SW 1271 (cell line): ENCODE results near the gene CCDC178.

Experiments
- DNase-seq, 2 experiments: peaks; one replicate each; lab custom pipeline; 2025; lab: John Stamatoyannopoulos, UW

CCDC178 gene

GRCh38 chr18:33132657-33133056 is 307.9 kb downstream of the CCDC178 start:
- no peak for DNase-seq

- no peak for DNase-seq
These were observed 311.9 kb downstream of the CCDC178 start for GRCh38 chr18:33128581-33128980.

DNA sequence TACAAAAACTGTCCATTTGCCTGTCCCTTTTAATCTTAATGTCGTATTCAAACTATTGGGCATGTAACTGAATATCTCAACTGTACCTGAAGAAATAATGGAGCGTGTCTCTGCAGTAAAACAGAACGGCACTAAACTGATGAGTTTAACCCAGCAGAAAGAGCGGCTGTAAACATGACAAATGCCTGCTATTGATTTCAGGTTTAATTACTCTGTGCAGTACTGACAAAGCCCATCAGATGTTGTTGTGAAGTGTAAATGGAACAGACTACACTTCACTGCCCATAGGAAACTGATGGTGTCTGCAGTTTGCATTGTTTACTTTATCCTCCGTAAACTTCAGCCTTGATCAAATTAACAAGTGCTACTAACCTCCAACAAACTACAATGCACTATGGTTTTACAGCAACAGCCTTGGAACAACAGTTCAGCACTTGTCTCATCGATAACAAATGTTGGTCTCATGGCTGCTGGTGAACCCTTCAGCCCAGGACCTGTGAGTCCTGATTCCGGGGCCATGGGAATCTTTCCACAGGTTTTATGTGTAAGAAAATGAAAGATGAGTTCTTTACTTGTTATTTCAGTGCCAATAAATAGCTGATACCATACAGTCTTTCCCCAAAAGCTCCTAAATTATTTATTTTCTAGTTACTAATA is 316.5 kb downstream of the CCDC178 start:
- DNase-seq = no peak

GRCh38 chr18:33116376-33116775 is 324.1 kb downstream of the CCDC178 start:
- no peak for DNase-seq

DNA sequence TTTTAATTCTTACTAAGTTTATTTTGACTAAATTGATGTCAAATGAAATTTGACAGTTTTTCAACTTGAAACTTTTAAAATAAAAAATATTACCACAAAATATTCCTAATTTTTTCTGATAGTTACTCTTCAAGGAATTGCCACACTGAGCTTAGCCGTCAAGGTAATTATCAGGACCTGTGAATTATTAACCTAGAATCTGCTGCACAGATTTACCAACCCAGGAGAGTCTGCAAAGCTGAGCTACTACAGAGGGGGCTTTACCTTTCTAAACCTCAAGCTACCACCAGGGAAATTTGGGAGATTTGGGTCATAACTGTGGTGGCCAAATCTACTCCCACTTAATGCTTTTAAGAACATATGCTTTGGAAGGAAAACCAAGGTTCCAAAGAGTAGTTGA is 324.6 kb downstream of the CCDC178 start:
- DNase-seq = no peak

- DNase-seq = no peak
These were observed 325.0 kb downstream of the CCDC178 start for GRCh38 chr18:33115476-33115875.

DNA sequence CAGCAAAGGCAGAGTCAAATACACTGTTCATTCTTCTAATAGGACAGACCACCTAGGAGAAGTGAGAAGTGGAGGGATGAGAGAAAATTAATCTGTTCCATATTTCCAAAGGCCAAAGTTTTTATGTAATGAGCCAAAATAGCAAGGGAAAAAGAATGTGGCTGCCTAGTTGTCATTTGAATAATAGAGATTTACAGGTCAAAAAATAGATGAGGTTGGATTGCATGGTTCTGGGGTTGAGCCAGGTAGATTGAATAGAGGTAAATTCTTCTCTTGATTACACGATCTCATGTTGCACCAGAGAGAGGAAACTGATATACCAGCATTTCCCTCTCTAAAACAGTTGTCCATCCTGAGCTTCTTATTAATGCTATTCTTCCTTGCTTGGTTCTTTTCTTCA is 325.8 kb downstream of the CCDC178 start:
- no peak for DNase-seq

GRCh38 chr18:33113416-33113815 is 327.1 kb downstream of the CCDC178 start:
- DNase-seq = no peak

DNA sequence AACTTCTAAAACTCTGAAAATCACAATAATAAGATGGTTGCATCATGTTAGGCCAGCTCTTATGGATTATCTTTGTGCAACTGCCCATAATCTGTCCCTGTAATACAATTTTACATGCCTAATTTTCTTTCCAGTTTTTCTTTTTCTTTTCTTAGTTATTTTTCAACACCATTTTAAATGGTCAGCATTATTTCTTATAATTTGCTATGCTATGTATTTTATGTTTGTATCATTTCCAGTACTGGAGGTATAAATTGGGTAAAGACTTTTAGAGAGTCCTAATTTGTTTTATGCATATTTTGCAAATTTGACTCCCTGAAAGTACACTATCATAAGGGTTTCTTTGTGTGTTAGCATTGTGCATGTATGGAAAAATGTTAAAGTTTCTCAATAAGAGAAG is 333.0 kb downstream of the CCDC178 start:
- no peak for DNase-seq

DNA sequence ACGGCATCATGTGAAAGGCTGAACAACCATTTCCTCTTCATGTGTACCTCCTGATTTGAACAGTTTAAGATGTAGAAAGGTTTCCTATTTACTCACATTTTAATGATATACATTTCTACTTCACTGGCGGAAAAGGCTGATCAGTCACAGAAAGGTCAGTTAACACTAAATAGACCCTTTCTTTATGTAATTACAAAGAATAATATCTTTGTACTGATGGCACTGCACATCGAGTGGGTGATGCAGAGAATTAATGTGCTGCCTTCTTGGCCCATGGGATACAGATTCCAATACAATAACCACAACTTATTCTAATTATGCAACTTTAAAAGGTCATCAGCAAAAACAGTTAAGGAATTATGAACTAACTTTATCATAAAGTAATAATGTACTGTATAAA is 339.2 kb downstream of the CCDC178 start:
- no peak for DNase-seq

DNA sequence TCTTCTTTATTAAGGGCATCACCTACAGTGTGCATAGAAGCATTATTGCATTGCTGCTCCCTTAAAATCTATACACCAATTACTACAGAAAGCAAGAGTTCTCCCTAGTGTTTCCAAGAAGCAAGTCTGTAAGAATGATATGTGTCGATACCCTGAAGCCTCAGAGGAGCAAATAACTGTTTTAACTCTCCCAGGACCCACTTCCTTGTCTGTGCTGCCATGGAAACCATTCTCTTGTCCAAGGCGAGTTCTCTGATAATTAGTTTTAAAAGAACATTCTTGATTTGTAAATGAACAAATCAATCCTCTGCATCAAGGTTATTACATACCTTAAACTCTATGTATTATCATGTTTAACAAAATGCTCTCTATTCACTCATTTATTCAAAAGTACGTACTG is 340.9 kb downstream of the CCDC178 start:
- no peak for DNase-seq

- no peak for DNase-seq
These were observed 343.4 kb downstream of the CCDC178 start for GRCh38 chr18:33097126-33097525.

- no peak for DNase-seq
These were observed 350.1 kb downstream of the CCDC178 start for GRCh38 chr18:33090461-33090860.

DNA sequence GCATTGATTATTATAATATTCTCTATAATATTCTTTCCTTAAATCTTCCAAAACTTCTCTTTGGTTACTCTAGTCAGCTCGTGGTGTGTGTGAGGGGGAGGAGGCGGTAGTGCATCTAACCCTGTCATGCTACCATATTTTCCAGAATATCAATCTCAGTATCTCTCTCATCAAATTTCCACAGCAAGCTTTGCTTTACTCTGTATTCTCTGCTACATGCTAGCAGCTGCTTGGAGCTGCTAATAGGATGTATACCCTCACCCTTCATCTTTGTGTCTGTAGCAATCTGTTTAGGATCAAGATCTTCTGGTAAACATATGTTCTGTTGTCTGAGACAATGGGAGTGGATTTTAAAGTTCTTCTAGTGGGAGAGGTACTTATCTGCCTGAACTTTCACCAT is 363.9 kb downstream of the CCDC178 start:
- no peak for DNase-seq

DNA sequence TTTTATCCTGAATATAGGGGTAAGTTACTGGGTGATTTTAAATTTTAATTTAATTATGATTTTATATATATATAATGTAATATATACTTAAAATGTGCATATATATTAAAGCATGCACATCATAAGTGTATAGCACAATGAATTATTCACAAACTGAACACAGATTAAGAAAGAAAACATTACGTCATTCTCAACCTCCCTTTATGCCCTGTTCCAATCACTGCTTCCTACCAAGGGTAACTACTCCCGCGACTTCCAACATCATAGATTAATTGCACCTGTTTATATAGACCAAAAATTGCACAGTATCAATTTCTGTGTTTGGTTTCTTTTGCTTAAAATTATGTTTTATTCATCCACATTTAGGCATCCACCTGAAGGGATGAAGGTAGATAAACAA is 366.4 kb downstream of the CCDC178 start:
- DNase-seq = no peak

DNA sequence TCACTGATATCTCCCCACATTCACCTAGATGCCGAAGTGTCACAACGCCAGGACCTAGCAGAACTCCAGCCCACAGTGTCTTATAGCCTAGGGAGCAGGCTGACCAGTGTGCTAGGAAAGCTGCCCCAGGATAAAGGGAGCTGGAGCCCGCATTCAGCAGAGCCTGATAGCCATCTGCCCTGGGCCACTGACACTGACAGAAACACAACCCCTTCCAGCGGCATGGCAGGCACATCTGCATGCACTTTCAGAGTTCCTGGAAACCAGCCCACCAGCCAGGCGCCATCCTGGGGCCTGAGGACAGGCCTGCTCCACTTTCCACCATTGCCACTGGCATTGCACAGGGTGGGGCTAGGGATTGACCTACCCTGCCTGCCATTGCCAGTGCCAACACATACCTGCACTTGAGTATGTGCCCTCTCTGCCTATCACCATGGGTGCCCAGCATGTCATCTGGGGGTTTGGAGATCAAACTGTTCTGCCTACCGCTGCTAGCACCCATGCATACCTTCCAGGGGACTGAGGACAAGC is 377.6 kb downstream of the CCDC178 start:
- DNase-seq = no peak

GRCh38 chr18:33052886-33053285 is 387.6 kb downstream of the CCDC178 start:
- DNase-seq = no peak

DNA sequence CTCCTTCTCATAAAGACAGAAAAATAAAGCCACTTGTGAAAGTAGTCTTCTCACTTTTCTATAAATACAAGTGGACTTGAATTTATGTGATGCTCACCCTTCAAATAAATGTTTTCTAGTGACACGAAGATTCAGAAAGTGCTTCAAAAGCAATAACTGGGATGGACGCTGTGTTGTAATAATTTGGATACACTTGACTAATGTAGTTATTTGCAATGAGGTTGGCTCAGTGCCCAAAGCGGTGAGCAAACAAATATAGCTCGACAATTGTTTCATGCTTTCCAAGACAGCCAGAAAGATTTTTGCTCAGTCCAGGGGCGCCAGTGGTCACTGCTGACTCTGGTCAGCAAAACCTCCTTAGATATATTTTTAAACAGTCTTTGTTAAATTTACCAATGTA is 389.1 kb downstream of the CCDC178 start:
- no peak for DNase-seq

GRCh38 chr18:33040213-33040612 is 400.3 kb downstream of the CCDC178 start:
- no peak for DNase-seq

GRCh38 chr18:33034945-33035344 is 405.6 kb downstream of the CCDC178 start:
- DNase-seq = no peak

DNA sequence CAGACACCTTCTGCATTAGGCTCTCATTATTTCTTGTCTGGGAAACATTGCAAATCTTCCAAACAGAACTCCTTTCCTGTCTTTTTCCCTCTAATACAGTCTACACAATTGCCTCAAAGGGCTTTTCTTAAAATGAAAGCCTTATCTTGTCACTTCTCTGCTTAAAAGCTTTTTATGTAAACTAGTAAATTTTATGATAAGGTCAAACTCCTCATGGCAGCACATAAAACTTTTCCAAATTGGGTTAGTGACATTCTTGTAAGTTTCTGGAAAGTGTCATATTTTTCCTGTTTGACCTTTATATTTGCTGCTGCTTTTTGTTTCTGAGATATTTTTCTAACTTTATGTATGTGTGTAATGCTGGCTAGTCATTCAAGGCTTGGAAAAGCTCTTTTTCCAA is 406.3 kb downstream of the CCDC178 start:
- no peak for DNase-seq

DNA sequence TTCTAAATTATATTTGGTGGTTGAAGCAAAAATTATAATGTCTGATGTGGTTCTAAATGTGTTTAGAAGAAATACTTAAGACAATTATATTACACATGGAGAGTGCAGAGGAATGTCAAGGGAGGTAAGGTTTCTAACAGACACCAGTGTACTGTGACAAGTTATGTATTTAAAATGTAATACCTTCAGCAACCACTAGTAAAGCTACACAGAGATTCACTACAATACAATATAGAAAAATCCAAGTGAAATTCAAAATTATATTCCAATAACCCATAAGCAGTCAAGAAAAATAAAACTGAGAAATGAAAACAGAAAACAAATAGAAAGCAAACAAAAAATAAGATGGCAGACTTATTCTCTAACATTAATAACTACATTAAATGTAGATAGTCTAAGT is 418.2 kb downstream of the CCDC178 start:
- peak in 1 of 2 experiments; percentile 4 for DNase-seq

DNA sequence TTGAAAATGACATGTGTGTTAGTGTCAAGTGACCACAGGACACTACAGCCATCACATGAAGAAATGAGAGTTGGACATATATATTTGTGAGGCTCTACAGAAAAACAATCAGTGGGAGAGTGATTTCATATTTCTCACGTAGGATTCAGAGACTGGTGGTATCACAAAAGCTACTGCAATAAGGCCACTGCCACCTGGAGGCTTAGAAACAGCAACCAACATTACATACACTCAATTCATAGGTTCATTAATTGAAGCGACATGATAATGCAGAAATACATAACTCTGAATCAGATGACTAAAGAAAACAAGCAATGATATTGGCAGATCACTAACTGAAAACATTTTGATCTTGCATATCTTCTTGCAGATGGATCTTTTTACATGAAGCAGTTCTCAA is 419.6 kb downstream of the CCDC178 start:
- no peak for DNase-seq

- no peak for DNase-seq
These were observed 426.3 kb downstream of the CCDC178 start for GRCh38 chr18:33014060-33014796.
